GM19099 (cell line): ENCODE data around the gene FCN3.
A peak's percentile ranks its signal among the peaks of the same experiment; 100 is the strongest.

Experiments used
- POLR2A ChIP-seq: IDR thresholded peaks from 3 replicates; pipeline ENCODE4 v1.6.1; 2011; ENCODE audit warnings: low read depth; ENCODE audit not compliant: insufficient read length; ENCODE audit errors: extremely low read depth

The FCN3 gene

DNA sequence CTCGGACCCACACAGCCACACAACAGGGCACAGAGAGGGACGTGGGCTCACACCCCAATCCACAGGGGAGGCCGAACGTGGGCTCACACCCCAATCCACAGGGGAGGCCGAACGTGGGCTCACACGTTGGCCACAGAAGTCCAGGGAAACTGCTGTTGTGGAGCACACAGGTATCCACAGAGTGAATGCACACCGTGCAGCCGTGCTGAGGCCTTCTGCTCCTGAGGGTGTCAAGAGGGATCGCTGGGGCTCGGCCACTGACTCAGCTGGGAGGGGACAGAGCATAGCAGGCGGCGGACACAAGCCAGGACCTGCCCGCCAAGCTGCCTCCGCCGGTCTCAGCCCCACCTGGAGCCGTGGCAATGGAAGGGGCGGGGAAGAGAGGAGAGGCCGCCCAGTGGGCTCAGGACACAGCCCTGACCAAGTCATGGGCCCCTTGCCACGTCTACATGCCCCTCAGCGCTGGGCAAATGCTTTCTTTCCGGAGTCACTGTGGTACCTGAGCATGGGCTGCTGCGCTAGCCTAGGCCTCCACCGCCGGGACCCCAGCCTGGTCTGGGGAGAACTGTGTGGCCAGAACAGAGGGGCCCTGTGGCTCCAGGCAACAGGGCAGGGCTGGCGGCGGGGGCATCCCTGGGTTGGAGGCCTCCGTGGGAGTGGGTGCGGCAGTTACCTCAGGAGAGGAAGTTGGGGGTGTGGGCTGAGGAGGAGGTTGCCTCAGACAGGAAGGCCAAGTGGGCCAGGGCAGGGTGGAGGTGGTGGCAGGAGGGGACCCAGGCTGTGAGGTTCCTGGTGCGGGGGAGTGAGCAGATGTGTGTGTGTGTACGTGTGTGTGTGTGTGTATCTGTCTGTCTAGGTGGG lies 31.6 kb downstream of the FCN3 start:
- peak; percentile 11 for TF ChIP-seq POLR2A

DNA sequence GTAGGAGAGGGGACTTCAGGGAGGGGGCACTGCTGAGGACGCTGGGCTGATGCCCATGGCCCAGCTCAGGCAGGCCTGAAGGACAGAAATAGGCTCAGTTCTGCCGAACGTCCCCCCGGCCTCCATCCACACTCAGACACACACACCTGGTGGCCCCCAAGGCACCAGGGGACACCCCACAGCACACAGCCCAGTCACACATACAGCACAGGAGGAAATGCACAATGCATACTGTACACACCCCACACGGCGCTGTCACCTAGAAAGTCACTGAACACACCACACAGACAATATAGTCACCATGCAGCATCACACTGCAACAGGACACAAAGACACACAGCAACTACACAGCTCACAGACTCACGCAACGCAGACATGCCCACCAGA lies 32.2 kb downstream of the FCN3 start:
- TF ChIP-seq POLR2A, result no peak

DNA sequence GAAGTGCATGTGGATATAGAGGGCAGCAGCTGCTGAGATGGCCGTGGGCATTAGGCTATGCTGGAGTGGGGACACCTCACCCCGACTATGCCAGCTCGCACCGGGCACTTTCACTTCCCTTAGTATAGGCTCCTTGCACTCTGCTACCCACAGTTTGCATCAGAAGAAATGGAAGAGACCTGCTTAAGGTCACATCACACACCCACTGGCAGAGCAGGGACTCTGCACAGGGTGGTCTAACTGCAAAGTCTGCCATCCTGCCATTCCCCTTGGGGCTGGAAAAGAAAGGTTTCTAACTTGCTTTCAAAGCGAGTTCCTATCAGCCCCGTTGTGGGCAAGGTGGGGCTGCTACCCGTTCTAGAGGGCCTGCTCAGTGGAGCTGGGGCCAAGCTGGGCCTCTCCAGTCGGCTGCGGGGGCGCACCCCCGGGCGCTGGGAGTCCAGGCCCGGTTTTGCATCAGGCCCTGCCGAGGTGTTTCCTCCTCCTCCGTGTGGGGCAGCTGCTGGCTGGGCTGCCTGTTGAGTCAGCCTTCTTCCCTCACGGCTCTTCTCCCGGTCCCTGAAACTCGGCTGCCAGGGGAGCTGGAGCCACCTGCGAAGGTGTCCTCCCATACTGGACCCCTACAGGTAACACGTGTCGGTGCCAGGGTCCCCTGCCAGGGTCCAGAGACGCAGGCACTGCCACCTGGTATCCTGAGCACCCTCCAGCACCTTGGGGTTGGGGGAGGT lies 32.9 kb downstream of the FCN3 start, which contains the start of gene SYTL1:
TSS of gene SYTL1 (plus strand) at position 498 of the 728 bp plus-strand sequence. CDS start 3,313 bp downstream, outside the sequence.
- no peak for TF ChIP-seq POLR2A

DNA sequence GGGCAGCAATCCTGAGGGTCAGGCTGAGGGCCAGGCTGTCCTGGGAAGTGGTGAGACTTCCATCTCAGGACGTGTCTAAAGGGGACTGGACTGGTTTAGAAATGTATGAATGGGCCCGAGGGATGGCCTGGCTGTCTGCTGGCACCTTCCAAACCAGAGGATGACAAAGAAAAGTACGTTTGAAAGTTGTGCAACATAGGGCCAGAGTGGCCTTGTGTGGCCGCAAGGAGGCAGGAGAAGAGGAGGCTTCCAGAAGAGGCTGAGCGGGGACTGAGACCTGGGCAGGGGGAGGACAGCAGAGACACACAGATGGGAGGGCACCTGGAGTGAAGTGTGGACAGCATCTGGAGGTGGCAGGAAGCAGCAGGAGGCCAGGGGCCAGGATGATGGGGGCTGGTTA lies 35.4 kb downstream of the FCN3 start:
- TF ChIP-seq POLR2A, result no peak

DNA sequence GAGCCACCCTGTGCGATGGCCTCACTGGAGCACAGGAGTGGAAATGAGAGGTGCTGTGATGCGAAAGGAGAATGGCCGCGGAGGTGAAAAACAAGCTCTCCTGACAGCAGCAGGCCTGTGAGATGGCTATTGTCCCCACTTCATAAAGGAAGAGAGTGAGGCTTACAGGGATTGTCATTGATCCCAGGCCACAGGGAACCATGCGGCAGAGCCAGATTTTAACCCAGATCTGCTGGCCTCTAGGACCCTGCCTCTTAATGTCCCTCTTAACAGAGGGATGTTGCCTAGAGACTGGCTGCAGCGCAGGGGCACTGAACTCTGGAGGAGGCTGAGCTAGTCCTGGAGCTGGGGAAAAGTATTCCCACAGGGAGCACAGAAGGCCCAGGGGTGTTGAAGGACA lies 35.9 kb downstream of the FCN3 start:
- no peak for TF ChIP-seq POLR2A

DNA sequence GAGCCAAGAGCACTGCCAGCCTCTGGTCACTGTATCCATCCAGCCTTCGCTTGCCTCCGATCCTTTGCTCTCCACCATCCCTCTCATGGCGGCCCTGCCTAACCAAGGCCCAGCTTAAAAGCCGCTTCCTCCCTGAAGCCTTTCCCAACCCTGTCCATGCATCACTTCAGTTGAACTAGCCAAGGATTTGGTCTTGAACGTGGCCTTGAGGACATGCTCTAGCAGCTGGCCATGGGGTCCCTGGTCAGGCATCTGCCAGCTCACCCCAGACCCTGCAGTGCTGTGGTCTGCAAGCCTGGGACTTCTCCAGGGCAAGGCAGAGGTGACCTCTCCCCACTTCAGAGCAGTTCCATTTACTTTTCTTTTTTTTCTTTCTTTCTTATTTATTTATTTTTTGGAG lies 37.9 kb downstream of the FCN3 start:
- no peak for TF ChIP-seq POLR2A

DNA sequence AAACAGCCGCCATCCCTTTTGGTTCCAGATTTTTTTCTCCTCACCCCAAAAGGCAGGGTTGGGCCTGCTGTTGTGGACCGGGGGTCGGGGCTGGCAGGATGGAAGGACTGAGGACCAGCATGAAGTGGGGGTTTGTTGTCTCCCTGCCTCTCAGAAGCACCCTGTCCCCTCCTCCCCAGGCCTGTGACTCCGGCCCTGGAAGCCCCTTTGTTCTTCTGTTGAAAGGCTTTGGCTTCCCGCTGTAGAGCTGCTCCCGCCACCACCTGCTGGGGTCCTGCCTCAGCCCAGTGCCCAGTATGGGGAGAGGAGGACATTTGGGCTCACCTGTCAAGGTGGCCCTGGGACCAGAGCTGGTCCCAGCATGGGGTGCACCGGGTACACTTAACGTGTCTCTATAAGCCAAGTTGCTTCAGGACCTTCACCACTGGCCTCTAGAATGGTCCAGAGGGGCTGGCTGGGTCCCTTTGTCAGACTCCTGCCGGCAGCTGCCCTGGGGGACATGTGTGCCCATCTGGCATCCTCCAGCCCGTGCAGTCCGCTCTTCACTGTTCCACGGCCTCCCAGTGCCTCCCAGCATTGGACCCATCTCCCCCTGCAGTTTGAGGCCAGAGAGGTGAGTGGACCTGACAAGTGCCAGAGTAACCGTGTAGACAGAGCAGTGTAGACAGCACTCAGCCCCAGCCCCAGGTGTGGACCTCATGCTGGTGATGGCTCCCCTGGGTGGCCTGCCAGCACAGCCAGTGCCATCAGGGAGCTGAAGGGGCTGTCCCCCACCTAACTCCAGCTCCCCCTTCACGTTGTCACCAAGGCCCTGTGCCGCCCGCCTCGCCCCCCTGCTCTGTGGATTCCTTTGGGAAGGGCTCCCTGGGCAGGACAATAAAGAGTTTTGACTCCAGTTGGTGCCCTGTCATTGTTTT lies 38.9 kb downstream of the FCN3 start:
- TF ChIP-seq POLR2A, result no peak

DNA sequence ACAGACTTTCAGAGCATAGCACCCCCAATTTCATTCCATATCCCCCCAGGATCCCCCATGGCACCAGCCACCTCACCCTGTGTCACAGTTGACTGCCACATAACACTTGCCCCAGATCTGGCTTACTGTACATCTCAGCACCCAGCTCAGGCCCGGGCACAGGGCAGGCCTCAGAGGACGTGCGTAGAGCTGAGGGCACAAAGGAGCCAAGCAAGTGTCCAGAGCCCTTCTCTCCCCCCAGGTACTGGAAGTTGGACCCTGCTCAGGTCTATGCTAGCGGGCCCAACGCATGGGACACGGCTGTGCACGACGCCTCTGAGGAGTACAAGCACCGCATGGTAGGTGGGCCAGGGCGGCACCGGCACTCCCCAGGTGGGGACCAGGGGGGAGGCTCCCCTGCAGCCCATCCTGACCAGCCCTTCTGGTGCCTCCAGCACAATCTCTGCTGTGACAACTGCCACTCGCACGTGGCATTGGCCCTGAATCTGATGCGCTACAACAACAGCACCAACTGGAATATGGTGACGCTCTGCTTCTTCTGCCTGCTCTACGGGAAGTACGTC lies 40.8 kb downstream of the FCN3 start:
- no peak for TF ChIP-seq POLR2A

DNA sequence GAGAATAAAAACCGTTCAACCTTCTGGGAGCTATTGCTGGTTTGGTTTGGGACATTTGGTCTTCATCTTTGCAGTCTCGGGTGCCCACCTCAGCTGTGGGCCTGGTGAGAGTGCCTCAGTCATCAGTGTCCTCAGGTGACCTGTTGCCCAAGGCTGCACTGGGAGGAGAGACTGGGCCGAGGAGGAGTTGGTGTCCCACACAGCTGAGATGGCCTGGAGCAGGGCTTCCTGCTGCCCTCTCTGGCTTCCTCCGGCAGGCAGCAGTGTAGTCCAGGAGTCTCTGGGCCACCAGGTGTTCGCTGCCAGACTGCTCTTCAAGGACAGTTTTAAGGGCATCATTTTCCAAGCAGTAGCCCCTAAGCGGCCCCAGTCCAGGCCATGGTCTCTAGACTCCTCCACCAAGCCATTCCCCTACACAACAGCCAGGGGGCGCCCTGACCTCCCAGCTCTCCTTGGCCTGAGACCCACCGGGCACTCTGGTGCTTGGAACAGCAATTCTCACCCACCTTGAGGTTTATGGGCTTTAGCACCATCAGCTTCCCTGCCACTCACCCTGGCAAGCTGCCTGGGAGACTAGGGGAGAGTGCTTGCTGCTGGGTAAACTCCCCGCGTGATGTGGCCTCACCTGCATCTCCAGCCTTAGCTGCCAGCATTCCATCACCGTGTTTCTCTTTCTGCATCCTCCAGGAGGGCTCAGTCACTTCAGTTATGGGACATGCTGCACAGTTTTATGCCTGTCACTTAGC lies 41.9 kb downstream of the FCN3 start:
- TF ChIP-seq POLR2A, result no peak

DNA sequence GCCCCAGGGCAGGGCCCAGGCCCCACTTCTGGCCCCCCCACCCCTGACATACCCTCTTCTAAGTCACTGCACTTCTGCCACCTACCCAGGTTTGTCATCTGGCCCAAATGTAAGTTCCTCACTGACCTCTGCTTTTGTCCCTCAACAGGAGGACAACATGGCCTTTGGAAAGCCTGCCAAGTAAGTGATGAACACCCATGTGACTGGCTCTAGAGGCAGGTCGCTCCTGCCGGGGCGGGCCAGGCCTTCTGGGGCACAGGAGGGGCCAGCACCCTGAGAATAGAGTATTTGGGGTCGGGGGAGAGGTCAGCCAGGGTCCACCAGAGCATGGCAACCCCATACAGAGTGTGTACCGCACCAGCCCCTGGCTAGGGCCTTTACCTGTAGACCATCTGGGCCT lies 42.7 kb downstream of the FCN3 start:
- TF ChIP-seq POLR2A, result no peak

DNA sequence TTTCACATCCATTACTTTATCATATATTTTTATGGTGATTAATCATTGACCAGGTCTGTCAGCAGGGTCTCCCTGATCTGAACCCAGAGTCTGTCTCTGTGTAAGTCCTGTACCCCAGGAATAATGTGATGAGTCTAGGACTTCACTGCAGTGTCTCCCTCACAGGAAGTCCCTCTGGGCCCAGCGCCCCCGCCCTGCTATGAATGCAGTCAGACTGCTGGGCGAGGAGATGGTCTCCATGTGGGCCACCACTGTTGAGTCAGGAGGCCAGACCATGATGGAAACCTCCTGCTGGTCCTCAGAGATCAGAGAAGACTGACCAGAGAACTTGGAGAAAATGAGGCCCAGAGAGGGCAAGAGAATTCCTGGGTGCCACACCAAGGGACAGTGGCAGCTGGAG lies 43.2 kb downstream of the FCN3 start:
- no peak for TF ChIP-seq POLR2A

DNA sequence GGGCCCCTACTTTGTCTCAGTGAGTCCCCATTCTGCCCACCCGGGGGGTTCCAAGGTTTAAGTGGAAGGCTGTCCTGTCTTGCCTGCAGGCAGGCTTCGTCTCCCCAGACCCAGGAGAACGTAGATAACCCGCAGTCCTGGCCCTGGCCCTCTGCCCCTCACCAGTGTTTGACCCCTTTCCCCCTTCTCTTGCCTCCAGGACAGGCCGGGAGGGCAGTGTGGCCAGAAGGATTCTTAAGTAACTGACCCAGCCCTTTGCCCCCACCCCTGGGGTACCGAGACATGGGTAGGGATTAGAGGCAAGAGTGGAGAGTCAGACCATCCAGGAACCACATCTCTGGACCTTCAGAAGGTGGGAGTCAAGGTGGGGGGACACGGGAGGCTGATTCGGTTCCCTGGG lies 43.8 kb downstream of the FCN3 start:
- no peak for TF ChIP-seq POLR2A

DNA sequence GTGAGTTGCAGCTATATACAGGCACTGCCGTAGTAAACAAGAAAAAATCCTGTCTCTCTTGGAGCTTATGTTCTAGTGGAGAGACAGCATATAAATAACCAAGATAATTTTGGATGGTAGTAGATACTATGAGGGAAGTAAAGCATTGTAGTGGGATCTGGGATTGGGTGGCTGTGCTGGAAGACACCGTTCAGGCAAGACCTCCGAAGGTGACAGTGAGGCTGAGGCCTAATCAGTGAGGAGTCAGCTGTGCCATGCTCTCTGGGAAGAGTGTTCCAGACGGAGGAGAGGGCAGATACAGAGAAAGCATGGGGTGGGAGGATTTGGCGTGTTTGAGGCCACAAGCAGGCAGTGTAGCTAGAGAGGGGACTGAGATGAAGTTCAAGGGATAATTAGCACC lies 46.7 kb downstream of the FCN3 start:
- no peak for TF ChIP-seq POLR2A

DNA sequence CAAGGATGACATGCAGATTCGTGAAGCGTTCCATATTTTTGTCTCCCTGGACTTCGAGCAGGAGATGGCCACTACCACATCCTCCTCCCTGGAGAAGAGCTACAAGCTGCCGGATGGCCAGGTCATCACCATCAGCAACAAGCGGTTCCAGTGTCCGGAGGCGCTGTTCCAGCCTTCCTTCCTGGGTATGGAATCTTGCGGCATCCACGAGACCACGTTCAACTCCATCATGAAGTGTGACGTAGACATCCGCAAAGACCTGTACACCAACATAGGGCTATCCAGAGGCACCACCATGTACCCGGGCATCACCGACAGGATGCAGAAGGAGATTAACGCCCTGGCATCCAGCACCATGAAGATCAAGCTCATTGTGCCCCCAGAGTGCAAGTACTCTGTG lies 49.3 kb downstream of the FCN3 start:
- no peak for TF ChIP-seq POLR2A
